HepG2 (cell line): ENCODE data around the gene NLRC3. TPM values are rescaled to one million over a fixed set of nuclear protein-coding genes. Genes with fewer than 3 reads are reported as not detected.

Source experiments
- ATAC-seq: fragments of 200-7000 bp; cut with Tn5 transposase; 3 replicates; pipeline ENCODE4 v1.9.1; 2020; ENCODE audit warnings: mild to moderate bottlenecking, moderate library complexity
- BruUV-seq: library from RNA; stranded (reverse); fragments of 400-500 nt; replicated peaks from 2 replicates; lab custom pipeline; 2021; lab: Mats Ljungman, UMichigan
- CTCF ChIA-PET: fragments of 300-600 bp; formaldehyde crosslinking; extraction: SDS; loops from one replicate; lab custom pipeline; 2021; ENCODE audit warnings: low total read pairs, inconsistent platforms, low intra/inter-chr PET ratio; lab: Yijun Ruan, JAX
- POLR2A ChIA-PET: fragments of 350-600 bp; sonication (Branson Sonifier 250); formaldehyde crosslinking; loops from one replicate; lab custom pipeline; 2020; ENCODE audit warnings: antibody characterized with exemption, inconsistent platforms; lab: Yijun Ruan, JAX
- DNase-seq: peaks from one replicate; pipeline ENCODE4 v3.0.0-alpha.2; 2015; ENCODE audit warnings: low spot score
- FAIRE-seq: peaks from 3 replicates; lab custom pipeline; 2011; peaks lifted over from hg19 to GRCh38; lab: Jason Lieb, UNC
- H2AFZ ChIP-seq: one replicate; pipeline ENCODE4 v1.6.1; 2011; ENCODE audit warnings: low read length, inconsistent platforms
- H3K27ac ChIP-seq: fragments of 300-600 bp; 3 replicates; pipeline ENCODE4 v1.8.0; 2011; ENCODE audit warnings: mixed run types, mild to moderate bottlenecking, mixed read lengths, low read length, inconsistent platforms; ENCODE audit not compliant: insufficient read depth; ENCODE audit errors: extremely low read length
- H3K27me3 ChIP-seq, 2 experiments: fragments of 200-600 bp in 1 of 2; 2 replicates in 1 of 2; 3 replicates in 1 of 2; pipeline versions ENCODE4 v1.6.0 to v1.8.0; 2011; ENCODE audit warnings: low read length in 2 of 2, mild to moderate bottlenecking in 2 of 2, moderate library complexity in 2 of 2, inconsistent platforms in 1 of 2; ENCODE audit not compliant: insufficient read depth in 2 of 2, control insufficient read depth in 1 of 2
- H3K36me3 ChIP-seq, 2 experiments: fragments of 200-600 bp in 1 of 2; replicated peaks in 1 of 2; 2 replicates in 1 of 2; 3 replicates in 1 of 2; pipeline versions ENCODE4 v1.5.1 to v1.8.0; 2011; ENCODE audit warnings: low read length in 2 of 2, inconsistent platforms in 1 of 2; ENCODE audit not compliant: insufficient read depth in 2 of 2, control insufficient read depth in 1 of 2
- H3K4me1 ChIP-seq: 2 replicates; pipeline ENCODE4 v1.5.1; 2012; ENCODE audit warnings: low read length, inconsistent platforms; ENCODE audit not compliant: insufficient read depth
- H3K4me2 ChIP-seq: 2 replicates; pipeline ENCODE4 v1.6.0; 2011; ENCODE audit warnings: low read depth, low read length, inconsistent platforms
- H3K4me3 ChIP-seq, 3 experiments: fragments of 200-600 bp in 1 of 3; sonication (generic), shearing (Covaris generic) in 1 of 3; replicated peaks in 1 of 3; 2 replicates each; pipeline ENCODE4 v1.5.1; 2011 to 2016; ENCODE audit warnings: low read length in 3 of 3, inconsistent platforms in 2 of 3, low read depth in 2 of 3, mild to moderate bottlenecking in 2 of 3, control low read depth in 1 of 3, mixed read lengths in 1 of 3; ENCODE audit not compliant: insufficient read depth in 1 of 3
- H3K79me2 ChIP-seq: one replicate; pipeline ENCODE4 v1.6.1; 2011; ENCODE audit warnings: low read length, inconsistent platforms; ENCODE audit not compliant: insufficient read depth
- H3K9ac ChIP-seq: 2 replicates; pipeline ENCODE4 v1.6.0; 2011; ENCODE audit warnings: mild to moderate bottlenecking, low read depth, low read length, inconsistent platforms; ENCODE audit not compliant: insufficient read depth
- H3K9me3 ChIP-seq: 2 replicates; pipeline ENCODE4 v1.5.1; 2012; ENCODE audit warnings: mild to moderate bottlenecking, low read length
- H4K20me1 ChIP-seq: 2 replicates; pipeline ENCODE4 v1.6.0; 2011; ENCODE audit warnings: inconsistent platforms, mild to moderate bottlenecking, low read length, moderate library complexity; ENCODE audit not compliant: insufficient read depth
- ELF4 ChIP-seq: sonication (generic); formaldehyde crosslinking; IDR thresholded peaks from 2 replicates; pipeline ENCODE4 v1.5.0; 2020; ENCODE audit warnings: missing genetic modification reagents, mild to moderate bottlenecking, moderate library complexity, borderline replicate concordance
- HDAC2 ChIP-seq: sonication (generic); formaldehyde crosslinking; IDR thresholded peaks from 2 replicates; pipeline ENCODE4 v1.4.0; 2020; ENCODE audit warnings: missing genetic modification reagents
- LBX2 ChIP-seq: sonication (generic); formaldehyde crosslinking; IDR thresholded peaks from 2 replicates; pipeline ENCODE4 v1.5.0; 2020; ENCODE audit warnings: missing genetic modification reagents, mild to moderate bottlenecking, borderline replicate concordance
- MBD4 ChIP-seq: IDR thresholded peaks from 2 replicates; pipeline ENCODE4 v1.6.1; 2012; ENCODE audit warnings: low read length, inconsistent platforms, borderline replicate concordance
- MYC ChIP-seq: sonication (generic); formaldehyde crosslinking; IDR thresholded peaks from 2 replicates; pipeline ENCODE4 v1.9.0; 2021; ENCODE audit warnings: missing genetic modification reagents, borderline replicate concordance
- PRDM10 ChIP-seq: sonication (generic); formaldehyde crosslinking; IDR thresholded peaks from 2 replicates; pipeline ENCODE4 v1.4.0; 2020; ENCODE audit warnings: low read depth, missing genetic modification reagents
- SMAD9 ChIP-seq: sonication (generic); formaldehyde crosslinking; IDR thresholded peaks from 2 replicates; pipeline ENCODE4 v1.5.1; 2020; ENCODE audit warnings: mild to moderate bottlenecking, missing genetic modification reagents
- SNAPC4 ChIP-seq: sonication (generic); formaldehyde crosslinking; IDR thresholded peaks from 2 replicates; pipeline ENCODE4 v1.4.0; 2020; ENCODE audit warnings: mild to moderate bottlenecking, missing genetic modification reagents
- ZNF326 ChIP-seq: sonication (generic); formaldehyde crosslinking; IDR thresholded peaks from 2 replicates; pipeline ENCODE4 v1.4.0; 2020; ENCODE audit warnings: missing genetic modification reagents, borderline replicate concordance
- ZNF441 ChIP-seq: sonication (generic); formaldehyde crosslinking; IDR thresholded peaks from 2 replicates; pipeline ENCODE4 v1.7.0; 2021; ENCODE audit warnings: missing genetic modification reagents, borderline replicate concordance
- ZNF549 ChIP-seq: sonication (generic); formaldehyde crosslinking; IDR thresholded peaks from 2 replicates; pipeline ENCODE4 v1.5.0; 2020; ENCODE audit warnings: missing genetic modification reagents
- WGBS: methylation state at CpG from one replicate; pipeline ENCODE4 v1.1.6; 2017; ENCODE audit warnings: low lambda C conversion rate; 5-methylcytosine and 5-hydroxymethylcytosine counted together
- in situ Hi-C: cut with HindIII; loops from 2 replicates; pipeline ENCODE4 v1.10.0; 2017; ENCODE audit warnings: low pct_unique_long_range_greater_than_20kb; ENCODE audit not compliant: extremely low pct_ligation_motif_present
- intact Hi-C: fragments of 100-400 bp; cut with micrococcal nuclease; formaldehyde crosslinking; loops from one replicate; pipeline ENCODE4 v1.10.0; 2022; ENCODE audit not compliant: unreplicated experiment
- polyA plus RNA-seq, 8 experiments: library from polyadenylated mRNA; depleted of rRNA in 3 of 8; stranded (reverse) in 7 of 8; unstranded in 1 of 8; fragments of >200 nt; fragmentation: Illumina TruSeq in 4 of 8; extraction: Trizol in 4 of 8; gene quantifications; 2 replicates each; pipeline versions ENCODE4 v1.2.1 to v1.2.3, GENCODE V29; 2011 to 2016; ENCODE audit warnings: low read depth in 4 of 8, missing spikeins in 1 of 8, mixed read lengths in 1 of 8; ENCODE audit not compliant: insufficient read depth in 1 of 8
- total RNA-seq, 5 experiments: library from RNA; depleted of rRNA; stranded (reverse); fragments of >200 nt; fragmentation: Illumina TruSeq; extraction: Trizol; gene quantifications; 2 replicates each; pipeline ENCODE4 v1.2.3, GENCODE V29; 2016; ENCODE audit warnings: low read depth in 1 of 5

NLRC3 gene
- total and polyA plus RNA-seq, 2 of the 13 experiments (the other 11 are each of a cell fraction or from before 2014, with no cell fraction given), result not detected

GRCh38 chr16:3561626-3562025 is 15.6 kb downstream of the NLRC3 start (continued):
- TF ChIP-seq PRDM10 (no peak), LBX2 (no peak), ZNF326 (CRISPR knock-in tag) (no peak), ZNF441 (CRISPR knock-in tag) (no peak), SMAD9 (CRISPR knock-in tag) (no peak), ZNF549 (CRISPR knock-in tag) (no peak), MYC (CRISPR knock-in tag) (no peak), MBD4 (no peak), HDAC2 (CRISPR knock-in tag) (no peak), ELF4 (no peak)

GRCh38 chr16:3554351-3554928 is 22.8 kb downstream of the NLRC3 start:
- Histone ChIP-seq H2AFZ (no peak overlapping the region), H3K4me3 (no peak overlapping the region), H3K27me3 (no peaks in the 10 kb centered on the region; a peak in 1 of 5 replicates), H3K9me3 (no peaks in the 10 kb centered on the region), H3K79me2 (no peaks in the 10 kb centered on the region), H3K4me2 (no peak overlapping the region), H4K20me1 (no peaks in the 10 kb centered on the region), H3K9ac (no peak overlapping the region), H3K4me1 (peaks cover 8% of the 10 kb centered on the region; the same call in 1 of the 2 replicates), H3K27ac (no peak overlapping the region), H3K36me3 (no peaks in the 10 kb centered on the region)
- FAIRE-seq (no peak), ATAC-seq (no peak), DNase-seq (no peak)
- ChIA-PET POLR2A (no interaction called here), CTCF (no interaction called here)
- 54% methylated on average over 5 of the region's 7 CpGs for WGBS
- no TSS peak for BruUV-seq
- intact Hi-C loops, result no loop called here
- in situ Hi-C loops, result no loop called here
- no peak for TF ChIP-seq SNAPC4 (CRISPR knock-in tag)
